Measurements from ENCODE around the gene IL16. TPM values are rescaled to one million over a fixed set of nuclear protein-coding genes. Genes with fewer than 3 reads are reported as not detected.

Gene IL16
- total RNA-seq, 2 donors from 2014 or later: 11.1 to 17.1 TPM

DNA sequence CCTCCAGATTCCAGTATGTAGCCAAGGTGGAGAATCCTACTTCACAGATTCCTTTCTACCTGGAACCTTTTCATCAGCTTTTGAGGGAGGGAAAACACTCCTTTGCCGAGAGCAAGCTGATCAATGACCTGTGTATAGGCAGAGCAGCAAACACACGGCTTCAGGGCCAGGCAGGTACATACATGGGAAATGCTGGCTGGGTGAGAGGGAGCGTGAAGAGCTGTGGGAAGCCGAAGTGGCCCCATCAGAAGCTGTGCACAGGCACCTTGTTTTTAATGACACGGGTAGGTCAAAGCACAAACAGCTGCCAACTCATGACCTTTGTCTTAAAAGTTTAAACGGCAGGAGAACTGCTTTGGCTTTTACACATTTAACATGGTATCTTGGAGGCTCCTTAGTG lies 101.9 kb downstream of the IL16 start:
- peaks cover 7 to 15% of the 10 kb centered on the region in 2 donors for H3K4me1 ChIP-seq (ENCODE audit: control insufficient read depth in 1 of 2, low read depth in 2 of 2)
- DNase-seq (ENCODE audit: low spot score) (no peak), ATAC-seq (ENCODE audit: insufficient number of reproducible peaks, low FRiP score, low read depth) (no peak)
- peak overlapping the region; percentile 56 for H3K4me3 ChIP-seq
- H3K36me3 ChIP-seq: no peaks in the 10 kb centered on the region
- no peak for TF ChIP-seq CTCF (IDR thresholded peaks at IDR 0.05)
- H3K27me3 ChIP-seq (replicated peaks; ENCODE audit: insufficient read depth): no peaks in the 10 kb centered on the region
- no peak overlapping the region for H3K27ac ChIP-seq
- H3K9me3 ChIP-seq: no peaks in the 10 kb centered on the region

- Histone ChIP-seq H3K27me3 (replicated peaks; ENCODE audit: insufficient read depth) (no peaks in the 10 kb centered on the region), H3K27ac (no peak overlapping the region), H3K36me3 (no peaks in the 10 kb centered on the region), H3K4me3 (peak overlapping the region; percentile 56), H3K9me3 (no peaks in the 10 kb centered on the region), H3K4me1 (ENCODE audit: control insufficient read depth in 1 of 2, low read depth in 2 of 2) (peaks cover 7 to 15% of the 10 kb centered on the region in 2 donors)
- ATAC-seq (ENCODE audit: insufficient number of reproducible peaks, low FRiP score, low read depth) (no peak), DNase-seq (ENCODE audit: low spot score) (no peak)
- no peak for TF ChIP-seq CTCF (IDR thresholded peaks at IDR 0.05)
Observed at GRCh38 chr15:81299156-81299555, 102.5 kb downstream of the IL16 start.

DNA sequence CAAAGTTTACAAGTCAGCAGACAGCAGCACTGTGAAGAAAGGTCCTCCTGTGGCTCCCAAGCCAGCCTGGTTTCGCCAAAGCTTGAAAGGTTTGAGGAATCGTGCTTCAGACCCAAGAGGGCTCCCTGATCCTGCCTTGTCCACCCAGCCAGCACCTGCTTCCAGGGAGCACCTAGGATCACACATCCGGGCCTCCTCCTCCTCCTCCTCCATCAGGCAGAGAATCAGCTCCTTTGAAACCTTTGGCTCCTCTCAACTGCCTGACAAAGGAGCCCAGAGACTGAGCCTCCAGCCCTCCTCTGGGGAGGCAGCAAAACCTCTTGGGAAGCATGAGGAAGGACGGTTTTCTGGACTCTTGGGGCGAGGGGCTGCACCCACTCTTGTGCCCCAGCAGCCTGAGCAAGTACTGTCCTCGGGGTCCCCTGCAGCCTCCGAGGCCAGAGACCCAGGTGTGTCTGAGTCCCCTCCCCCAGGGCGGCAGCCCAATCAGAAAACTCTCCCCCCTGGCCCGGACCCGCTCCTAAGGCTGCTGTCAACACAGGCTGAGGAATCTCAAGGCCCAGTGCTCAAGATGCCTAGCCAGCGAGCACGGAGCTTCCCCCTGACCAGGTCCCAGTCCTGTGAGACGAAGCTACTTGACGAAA lies 103.1 kb downstream of the IL16 start:
- Histone ChIP-seq H3K4me3 (peak overlapping the region; percentile 56), H3K27me3 (replicated peaks; ENCODE audit: insufficient read depth) (no peaks in the 10 kb centered on the region)
- no peak for ATAC-seq (ENCODE audit: insufficient number of reproducible peaks, low FRiP score, low read depth)

GRCh38 chr15:81301385-81301784 lies 104.7 kb downstream of the IL16 start:
- no peak for ATAC-seq (ENCODE audit: insufficient number of reproducible peaks, low FRiP score, low read depth)
- Histone ChIP-seq H3K9me3 (no peaks in the 10 kb centered on the region), H3K27me3 (replicated peaks; ENCODE audit: insufficient read depth) (no peaks in the 10 kb centered on the region), H3K4me3 (no peak overlapping the region), H3K4me1 (ENCODE audit: control insufficient read depth in 1 of 2, low read depth in 2 of 2) (peaks cover 7 to 11% of the 10 kb centered on the region in 2 donors), H3K27ac (no peak overlapping the region), H3K36me3 (no peaks in the 10 kb centered on the region)
- TF ChIP-seq CTCF (IDR thresholded peaks at IDR 0.05): no peak
- no peak for DNase-seq (ENCODE audit: low spot score)

More for the DNA sequence above, 103.1 kb downstream of the IL16 start:
- Histone ChIP-seq H3K27ac (no peak overlapping the region), H3K9me3 (no peaks in the 10 kb centered on the region), H3K4me1 (ENCODE audit: control insufficient read depth in 1 of 2, low read depth in 2 of 2) (peaks cover 7 to 15% of the 10 kb centered on the region in 2 donors), H3K36me3 (no peaks in the 10 kb centered on the region)
- no peak for DNase-seq (ENCODE audit: low spot score)
- TF ChIP-seq CTCF (IDR thresholded peaks at IDR 0.05): no peak

GRCh38 chr15:81301815-81302399 lies 105.2 kb downstream of the IL16 start:
- no peaks in the 10 kb centered on the region for H3K27me3 ChIP-seq (replicated peaks; ENCODE audit: insufficient read depth)
- no peak overlapping the region for H3K4me3 ChIP-seq
- DNase-seq (ENCODE audit: low spot score) (no peak), ATAC-seq (ENCODE audit: insufficient number of reproducible peaks, low FRiP score, low read depth) (no peak)
- no peaks in the 10 kb centered on the region for H3K9me3 ChIP-seq
- H3K36me3 ChIP-seq: no peaks in the 10 kb centered on the region
- no peak for TF ChIP-seq CTCF (IDR thresholded peaks at IDR 0.05)
- peak overlapping the region in 1 of 2 donors; percentile 19 for H3K27ac ChIP-seq
- peaks cover 7% of the 10 kb centered on the region in 2 donors for H3K4me1 ChIP-seq (ENCODE audit: control insufficient read depth in 1 of 2, low read depth in 2 of 2)
